Activated CD4-positive, alpha-beta T cell treated with anti-CD3 and anti-CD28 coated beads for 36 hours (primary cell): ENCODE data around the gene GABRR3. TPM values are rescaled to one million over a fixed set of nuclear protein-coding genes. Genes with fewer than 3 reads are reported as not detected.
"Not testable (repeated sequence)": the region's sequence is repeated elsewhere in the genome, so short reads cannot be mapped to it uniquely, and the experiment has no call there.

Source experiments
- ATAC-seq: fragments of 200-7000 bp; cut with Tn5 transposase; one replicate; pipeline ENCODE4 v1.10.0; 2021; ENCODE audit warnings: mild to moderate bottlenecking, moderate library complexity
- CTCF ChIA-PET: fragments of 350-600 bp; sonication (Branson Sonifier 250); formaldehyde crosslinking; loops from one replicate; lab custom pipeline; 2021; ENCODE audit warnings: antibody characterized with exemption; lab: Charles Lee
- POLR2A ChIA-PET: fragments of 350-600 bp; sonication (Branson Sonifier 250); formaldehyde crosslinking; loops from one replicate; lab custom pipeline; 2021; ENCODE audit warnings: antibody characterized with exemption, inconsistent platforms; lab: Charles Lee
- DNase-seq: peaks from one replicate; pipeline ENCODE4 v3.0.0-alpha.2; 2020
- H3K27ac Mint-ChIP-seq: one replicate; pipeline ENCODE4 v1.8.0; 2021; ENCODE audit warnings: mixed read lengths
- H3K27me3 Mint-ChIP-seq: one replicate; pipeline ENCODE4 v1.8.0; 2021; ENCODE audit warnings: mixed read lengths
- H3K36me3 Mint-ChIP-seq: one replicate; pipeline ENCODE4 v1.8.0; 2021; ENCODE audit warnings: low read depth, mixed read lengths
- H3K4me1 Mint-ChIP-seq: one replicate; pipeline ENCODE4 v1.8.0; 2021; ENCODE audit warnings: mixed read lengths
- H3K4me3 Mint-ChIP-seq: one replicate; pipeline ENCODE4 v1.8.0; 2021; ENCODE audit warnings: mild to moderate bottlenecking, moderate library complexity, mixed read lengths
- H3K9me3 Mint-ChIP-seq: one replicate; pipeline ENCODE4 v1.8.0; 2021; ENCODE audit warnings: low read depth, mixed read lengths
- intact Hi-C, 2 experiments: fragments of 100-400 bp; cut with DNase I in 1 of 2; cut with micrococcal nuclease in 1 of 2; formaldehyde crosslinking; loops; one replicate each; pipeline versions ENCODE4 v1.14.2 to v1.15.1; 2022 to 2024; cut with DNase I, micrococcal nuclease
- total RNA-seq, 2 experiments: library from RNA; stranded (reverse); gene quantifications; one replicate each; pipeline ENCODE4 v1.2.3, GENCODE V29; 2021

GABRR3 gene
- total RNA-seq, 2 experiments from 2014 or later, result not detected

- H3K9me3 Mint-ChIP-seq, result no peaks in the 10 kb centered on the region
- peak overlapping the region; percentile 11 for H3K27ac Mint-ChIP-seq
- H3K27me3 Mint-ChIP-seq, result no peaks in the 10 kb centered on the region
- no peak overlapping the region for H3K4me3 Mint-ChIP-seq
- peaks cover 4% of the 10 kb centered on the region for H3K4me1 Mint-ChIP-seq
- POLR2A ChIA-PET, result no interaction called here
- CTCF ChIA-PET, result interaction anchor here (0.6 to 8.8 kb wide), 36 partner anchors 11 to 1731 kb away, joined by 3 to 118 read pairs (median 4); partner anchors contain the start of gene RIOX2
- ATAC-seq, result peak; percentile 87
- DNase-seq, result peak; percentile 96
- intact Hi-C loops, result loop anchor here (1.0 to 10.0 kb wide), 6 partner anchors 50 to 1158 kb away; partner anchors contain the start of gene RIOX2 (in 2 of the 2)
- no peaks in the 10 kb centered on the region for H3K36me3 Mint-ChIP-seq
These were observed 11.9 kb downstream of the GABRR3 start for GRCh38 chr3:98022978-98023820.

- intact Hi-C loops, result loop anchor here (2.0 to 10.0 kb wide), 4 partner anchors 49 to 1157 kb away; partner anchors contain the start of gene RIOX2 (in 1 of the 2)
- POLR2A ChIA-PET, result no interaction called here
- H3K36me3 Mint-ChIP-seq, result no peaks in the 10 kb centered on the region
- DNase-seq (no peak), ATAC-seq (no peak)
- no peak overlapping the region for H3K27ac Mint-ChIP-seq
- peaks cover 4% of the 10 kb centered on the region for H3K4me1 Mint-ChIP-seq
- no peak overlapping the region for H3K4me3 Mint-ChIP-seq
- H3K9me3 Mint-ChIP-seq, result no peaks in the 10 kb centered on the region
- CTCF ChIA-PET, result interaction anchor here (0.6 to 8.8 kb wide), 35 partner anchors 8 to 1423 kb away, joined by 3 to 118 read pairs (median 4); partner anchors contain the start of genes CRYBG3 and RIOX2
- H3K27me3 Mint-ChIP-seq, result no peaks in the 10 kb centered on the region
These were observed 13.1 kb downstream of the GABRR3 start for GRCh38 chr3:98021830-98022560.

GRCh38 chr3:98020412-98020811 lies 14.7 kb downstream of the GABRR3 start:
- DNase-seq (no peak), ATAC-seq (no peak)
- Mint-ChIP-seq H3K4me1 (peaks cover 4% of the 10 kb centered on the region), H3K27ac (no peak overlapping the region), H3K4me3 (no peak overlapping the region), H3K27me3 (no peaks in the 10 kb centered on the region), H3K9me3 (no peaks in the 10 kb centered on the region), H3K36me3 (no peaks in the 10 kb centered on the region)
- intact Hi-C loops, result loop anchor here (10.0 kb wide), 2 partner anchors 76 to 1156 kb away; no protein-coding TSS in a partner anchor
- ChIA-PET POLR2A (interaction anchor here (0.7 kb wide), 1 partner anchor 29 kb away, joined by 6 read pairs; no protein-coding TSS in a partner anchor), CTCF (interaction anchor here (0.6 to 8.8 kb wide), 7 partner anchors 10 to 629 kb away, joined by 3 to 118 read pairs (median 4); no protein-coding TSS in a partner anchor)

- no peak overlapping the region for H3K27ac Mint-ChIP-seq
- ATAC-seq, result no peak
- H3K4me1 Mint-ChIP-seq, result peaks cover 3% of the 10 kb centered on the region
- H3K9me3 Mint-ChIP-seq, result no peaks in the 10 kb centered on the region
- DNase-seq, result no peak
- no peaks in the 10 kb centered on the region for H3K36me3 Mint-ChIP-seq
- H3K27me3 Mint-ChIP-seq, result peaks cover 2% of the 10 kb centered on the region
- intact Hi-C loops, result no loop called here
- ChIA-PET CTCF (interaction anchor here (0.6 kb wide), 1 partner anchor 68 kb away, joined by 6 read pairs; no protein-coding TSS in a partner anchor), POLR2A (no interaction called here)
- H3K4me3 Mint-ChIP-seq, result no peak overlapping the region
These were observed 16.8 kb downstream of the GABRR3 start for GRCh38 chr3:98018301-98018700.

- no peaks in the 10 kb centered on the region for H3K36me3 Mint-ChIP-seq
- CTCF ChIA-PET, result interaction anchor here (1.0 to 12.3 kb wide), 5 partner anchors 7 to 222 kb away, joined by 3 to 118 read pairs (median 3); no protein-coding TSS in a partner anchor
- intact Hi-C loops, result no loop called here
- H3K27me3 Mint-ChIP-seq, result peaks cover 2% of the 10 kb centered on the region
- H3K9me3 Mint-ChIP-seq, result no peaks in the 10 kb centered on the region
- no peak overlapping the region for H3K27ac Mint-ChIP-seq
- POLR2A ChIA-PET, result no interaction called here
- ATAC-seq (no peak), DNase-seq (no peak)
- H3K4me1 Mint-ChIP-seq, result no peaks in the 10 kb centered on the region
- no peak overlapping the region for H3K4me3 Mint-ChIP-seq
These were observed 20.9 kb downstream of the GABRR3 start for GRCh38 chr3:98014268-98014585.

- peaks cover 2% of the 10 kb centered on the region for H3K27me3 Mint-ChIP-seq
- no peaks in the 10 kb centered on the region for H3K36me3 Mint-ChIP-seq
- ATAC-seq (no peak), DNase-seq (no peak)
- POLR2A ChIA-PET, result no interaction called here
- CTCF ChIA-PET, result interaction anchor here (1.0 to 12.3 kb wide), 5 partner anchors 10 to 221 kb away, joined by 3 to 118 read pairs (median 3); no protein-coding TSS in a partner anchor
- H3K27ac Mint-ChIP-seq, result no peak overlapping the region
- H3K9me3 Mint-ChIP-seq, result no peaks in the 10 kb centered on the region
- H3K4me3 Mint-ChIP-seq, result no peak overlapping the region
- peaks cover 3% of the 10 kb centered on the region for H3K4me1 Mint-ChIP-seq
- intact Hi-C loops, result no loop called here
These were observed 21.5 kb downstream of the GABRR3 start for GRCh38 chr3:98013411-98014267.

GRCh38 chr3:98012979-98013378 lies 22.1 kb downstream of the GABRR3 start:
- H3K4me1 Mint-ChIP-seq, result peaks cover 3% of the 10 kb centered on the region
- ChIA-PET CTCF (interaction anchor here (1.5 to 12.3 kb wide), 2 partner anchors 11 to 25 kb away, joined by 4 to 118 read pairs; no protein-coding TSS in a partner anchor), POLR2A (no interaction called here)
- DNase-seq, result no peak
- ATAC-seq, result no peak
- intact Hi-C loops, result no loop called here
- H3K9me3 Mint-ChIP-seq, result no peaks in the 10 kb centered on the region
- H3K4me3 Mint-ChIP-seq, result no peak overlapping the region
- no peak overlapping the region for H3K27ac Mint-ChIP-seq
- no peaks in the 10 kb centered on the region for H3K36me3 Mint-ChIP-seq
- peaks cover 2% of the 10 kb centered on the region for H3K27me3 Mint-ChIP-seq

GRCh38 chr3:98010883-98011449 lies 24.1 kb downstream of the GABRR3 start:
- H3K27ac Mint-ChIP-seq, H3K27me3 Mint-ChIP-seq, DNase-seq, POLR2A ChIA-PET, H3K36me3 Mint-ChIP-seq, H3K9me3 Mint-ChIP-seq, intact Hi-C loops, ATAC-seq, H3K4me3 Mint-ChIP-seq: not testable (repeated sequence)
- CTCF ChIA-PET, result interaction anchor here (0.6 to 12.3 kb wide), 5 partner anchors 13 to 439 kb away, joined by 3 to 118 read pairs (median 3); no protein-coding TSS in a partner anchor
- H3K4me1 Mint-ChIP-seq, result peaks cover 15% of the 10 kb centered on the region

- no peaks in the 10 kb centered on the region for H3K36me3 Mint-ChIP-seq
- H3K27ac Mint-ChIP-seq, result no peak overlapping the region
- H3K4me3 Mint-ChIP-seq, result no peak overlapping the region
- H3K27me3 Mint-ChIP-seq, result peaks cover 2% of the 10 kb centered on the region
- H3K4me1 Mint-ChIP-seq, result peaks cover 15% of the 10 kb centered on the region
- ChIA-PET POLR2A (no interaction called here), CTCF (interaction anchor here (0.6 to 12.3 kb wide), 4 partner anchors 13 to 438 kb away, joined by 3 to 118 read pairs (median 3); no protein-coding TSS in a partner anchor)
- intact Hi-C loops, result no loop called here
- no peaks in the 10 kb centered on the region for H3K9me3 Mint-ChIP-seq
- DNase-seq (no peak), ATAC-seq (no peak)
These were observed 24.8 kb downstream of the GABRR3 start for GRCh38 chr3:98010194-98010882.

GRCh38 chr3:98008855-98009254 lies 26.3 kb downstream of the GABRR3 start:
- Mint-ChIP-seq H3K4me1 (peaks cover 17% of the 10 kb centered on the region), H3K27ac (no peak overlapping the region), H3K36me3 (no peaks in the 10 kb centered on the region), H3K4me3 (no peak overlapping the region), H3K27me3 (peaks cover 2% of the 10 kb centered on the region), H3K9me3 (no peaks in the 10 kb centered on the region)
- POLR2A ChIA-PET, result interaction anchor here (0.7 kb wide), 1 partner anchor 17 kb away, joined by 4 read pairs; no protein-coding TSS in a partner anchor
- CTCF ChIA-PET, result interaction anchor here (12.3 kb wide), 1 partner anchor 15 kb away, joined by 118 read pairs; no protein-coding TSS in a partner anchor
- intact Hi-C loops, result no loop called here
- DNase-seq (no peak), ATAC-seq (no peak)
